H1 (cell line): Measurements from ENCODE around the gene SZT2. TPM values are rescaled to one million over a fixed set of nuclear protein-coding genes. Genes with fewer than 3 reads are reported as not detected.

Experiments used
- CTCF ChIA-PET: fragments of 300-600 bp; sonication (Branson Sonifier 250); formaldehyde crosslinking; loops from one replicate; lab custom pipeline; 2021; ENCODE audit not compliant: partially characterized antibody; lab: Charles Lee
- POLR2A ChIA-PET: fragments of 300-600 bp; sonication (Branson Sonifier 250); formaldehyde crosslinking; loops from one replicate; lab custom pipeline; 2021; ENCODE audit warnings: inconsistent platforms; ENCODE audit not compliant: partially characterized antibody; lab: Charles Lee
- DNase-seq, 2 experiments: peaks; one replicate each; pipeline versions ENCODE4 v3.0.0 to v3.0.0-alpha.2; 2010 to 2022; ENCODE audit warnings: low spot score in 2 of 2, low read depth in 1 of 2, mixed read lengths in 1 of 2
- FAIRE-seq: peaks from 2 replicates; lab custom pipeline; 2011; peaks lifted over from hg19 to GRCh38; lab: Jason Lieb, UNC
- H2AFZ ChIP-seq: 2 replicates; pipeline ENCODE4 v1.8.1; 2012; ENCODE audit warnings: low read length, inconsistent platforms
- H2AK5ac ChIP-seq: 2 replicates; pipeline ENCODE4 v1.6.1; 2013; ENCODE audit warnings: low read depth, low read length
- H2BK120ac ChIP-seq: replicated peaks from 2 replicates; pipeline ENCODE3; 2013; ENCODE audit warnings: low read depth, low read length, inconsistent platforms
- H2BK12ac ChIP-seq: 2 replicates; pipeline ENCODE4 v1.6.1; 2013; ENCODE audit warnings: low read depth, low read length
- H2BK15ac ChIP-seq: 2 replicates; pipeline ENCODE4 v1.6.1; 2013; ENCODE audit warnings: low read length
- H2BK20ac ChIP-seq: 2 replicates; pipeline ENCODE4 v1.6.1; 2013; ENCODE audit warnings: low read length
- H2BK5ac ChIP-seq: 2 replicates; pipeline ENCODE4 v1.6.1; 2013; ENCODE audit warnings: low read depth, low read length
- H3K14ac ChIP-seq: 2 replicates; pipeline ENCODE4 v1.6.1; 2013; ENCODE audit warnings: inconsistent platforms; ENCODE audit not compliant: insufficient read length
- H3K18ac ChIP-seq: 2 replicates; pipeline ENCODE4 v1.6.1; 2013; ENCODE audit warnings: low read length; ENCODE audit errors: extremely low read depth
- H3K23ac ChIP-seq: 2 replicates; pipeline ENCODE4 v1.6.1; 2013; ENCODE audit warnings: inconsistent platforms; ENCODE audit not compliant: insufficient read length
- H3K23me2 ChIP-seq: 2 replicates; pipeline ENCODE4 v1.6.1; 2013; ENCODE audit warnings: low read depth, low read length
- H3K27ac ChIP-seq: 2 replicates; pipeline ENCODE4 v1.6.1; 2011; ENCODE audit warnings: low read depth, low read length, inconsistent platforms
- H3K27me3 ChIP-seq, 4 experiments: replicated peaks in 1 of 4; 1 replicate in 1 of 4; 2 replicates in 3 of 4; pipeline versions ENCODE4 v1.6.1 to v1.8.1; 2011 to 2013; ENCODE audit warnings: low read length in 3 of 4, mild to moderate bottlenecking in 3 of 4, inconsistent platforms in 2 of 4, mixed read lengths in 2 of 4, moderate library complexity in 1 of 4; ENCODE audit not compliant: control insufficient read depth in 3 of 4, insufficient read depth in 3 of 4; ENCODE audit errors: extremely low read depth in 1 of 4
- H3K36me3 ChIP-seq, 4 experiments: 2 replicates each; pipeline versions ENCODE4 v1.6.1 to v1.8.1; 2011 to 2013; ENCODE audit warnings: mild to moderate bottlenecking in 4 of 4, low read length in 3 of 4, moderate library complexity in 2 of 4, control low read depth in 1 of 4, inconsistent platforms in 1 of 4; ENCODE audit not compliant: insufficient read depth in 4 of 4, control insufficient read depth in 2 of 4
- H3K4ac ChIP-seq: replicated peaks from 2 replicates; pipeline ENCODE3; 2013; ENCODE audit warnings: low read length, low read depth, mixed read lengths, inconsistent platforms; ENCODE audit not compliant: insufficient read length
- H3K4me1 ChIP-seq, 4 experiments: replicated peaks in 1 of 4; 1 replicate in 1 of 4; 2 replicates in 3 of 4; pipeline versions ENCODE4 v1.6.1 to v1.8.1; 2011 to 2013; ENCODE audit warnings: low read length in 3 of 4, inconsistent platforms in 2 of 4, mixed read lengths in 1 of 4; ENCODE audit not compliant: insufficient read depth in 4 of 4, control insufficient read depth in 3 of 4
- H3K4me2 ChIP-seq, 2 experiments: 2 replicates each; pipeline versions ENCODE4 v1.6.1 to v1.8.1; 2011 to 2013; ENCODE audit warnings: low read depth in 2 of 2, low read length in 2 of 2, control low read depth in 1 of 2, inconsistent platforms in 1 of 2, mild to moderate bottlenecking in 1 of 2; ENCODE audit not compliant: insufficient read depth in 1 of 2
- H3K4me3 ChIP-seq, 4 experiments: fragments of 200-600, 300-600 bp in 1 of 4; sonication (generic), shearing (Covaris generic), sonication (Bioruptor Twin) in 1 of 4; 2 replicates each; pipeline versions ENCODE4 v1.5.1 to v1.8.1; 2011 to 2016; ENCODE audit warnings: low read length in 4 of 4, low read depth in 3 of 4, control low read depth in 2 of 4, inconsistent platforms in 2 of 4, mild to moderate bottlenecking in 2 of 4, mixed read lengths in 1 of 4, moderate library complexity in 1 of 4; ENCODE audit not compliant: insufficient read depth in 2 of 4; ENCODE audit errors: extremely low read depth in 1 of 4
- H3K56ac ChIP-seq: replicated peaks from 2 replicates; pipeline ENCODE3; 2013; ENCODE audit warnings: low read depth, mild to moderate bottlenecking, mixed read lengths, low read length, inconsistent platforms; ENCODE audit not compliant: insufficient read length
- H3K79me1 ChIP-seq: 2 replicates; pipeline ENCODE4 v1.6.1; 2013; ENCODE audit warnings: low read depth, low read length, control low read depth
- H3K79me2 ChIP-seq, 2 experiments: 2 replicates each; pipeline versions ENCODE4 v1.6.1 to v1.8.1; 2012 to 2013; ENCODE audit warnings: low read length in 2 of 2, mild to moderate bottlenecking in 2 of 2, inconsistent platforms in 1 of 2; ENCODE audit not compliant: insufficient read depth in 2 of 2, control insufficient read depth in 1 of 2
- H3K9ac ChIP-seq, 4 experiments: replicated peaks in 1 of 4; 1 replicate in 1 of 4; 2 replicates in 3 of 4; pipeline versions ENCODE4 v1.6.1 to v1.8.1; 2011 to 2013; ENCODE audit warnings: low read depth in 3 of 4, low read length in 3 of 4, control low read depth in 2 of 4, mild to moderate bottlenecking in 2 of 4, moderate library complexity in 2 of 4, inconsistent platforms in 1 of 4; ENCODE audit errors: extremely low read depth in 1 of 4
- H3K9me3 ChIP-seq, 2 experiments: 2 replicates each; pipeline versions ENCODE4 v1.6.1 to v1.8.1; 2012 to 2013; ENCODE audit warnings: mild to moderate bottlenecking in 2 of 2, moderate library complexity in 2 of 2, control low read depth in 1 of 2, inconsistent platforms in 1 of 2, low read depth in 1 of 2, low read length in 1 of 2, mixed read lengths in 1 of 2; ENCODE audit not compliant: insufficient read depth in 2 of 2
- H4K20me1 ChIP-seq, 2 experiments: replicated peaks in 1 of 2; 2 replicates each; pipeline versions ENCODE3 to v1.8.1; 2011 to 2013; ENCODE audit warnings: inconsistent platforms in 2 of 2, low read length in 2 of 2, mild to moderate bottlenecking in 1 of 2; ENCODE audit not compliant: insufficient read depth in 2 of 2, control insufficient read depth in 1 of 2
- H4K5ac ChIP-seq: 2 replicates; pipeline ENCODE4 v1.6.1; 2013; ENCODE audit warnings: low read length, low read depth, mixed read lengths, inconsistent platforms; ENCODE audit not compliant: insufficient read length
- H4K8ac ChIP-seq: 2 replicates; pipeline ENCODE4 v1.8.0; 2013; ENCODE audit warnings: mild to moderate bottlenecking, moderate library complexity, low read length, inconsistent platforms; ENCODE audit not compliant: insufficient read depth; ENCODE audit errors: extremely low read depth
- H4K91ac ChIP-seq: replicated peaks from 2 replicates; pipeline ENCODE3; 2013; ENCODE audit warnings: low read length, mixed read lengths, inconsistent platforms; ENCODE audit not compliant: insufficient read length
- BCL11A ChIP-seq, 2 experiments: IDR thresholded peaks; one replicate each; pipeline ENCODE4 v1.6.1; 2011; ENCODE audit warnings: low read depth in 2 of 2, low read length in 2 of 2, mild to moderate bottlenecking in 2 of 2
- CBX5 ChIP-seq: fragments of 300-800, 300-1000 bp; sonication (generic); IDR thresholded peaks from 2 replicates; pipeline ENCODE4 v1.7.1; 2016; ENCODE audit warnings: antibody characterized with exemption, low read length, low read depth
- CHD2 ChIP-seq: IDR thresholded peaks from 2 replicates; pipeline ENCODE4 v1.6.1; 2012; ENCODE audit warnings: low read length, improper control_type of control experiment
- HDAC2 ChIP-seq, 2 experiments: fragments of 300-600 bp in 1 of 2; sonication (generic) in 1 of 2; IDR thresholded peaks; 2 replicates each; pipeline ENCODE4 v1.6.1; 2011 to 2012; ENCODE audit warnings: low read depth in 2 of 2, low read length in 2 of 2, mild to moderate bottlenecking in 2 of 2, moderate library complexity in 2 of 2, borderline replicate concordance in 1 of 2, inconsistent platforms in 1 of 2
- JUND ChIP-seq: IDR thresholded peaks from 2 replicates; pipeline ENCODE4 v1.6.1; 2011; ENCODE audit warnings: mild to moderate bottlenecking, improper control_type of control experiment, low read length
- KDM1A ChIP-seq: fragments of 200-600, 300-600 bp; sonication (generic); IDR thresholded peaks from 2 replicates; pipeline ENCODE4 v1.7.1; 2016; ENCODE audit warnings: mild to moderate bottlenecking, low read length, borderline replicate concordance
- NRF1 ChIP-seq: IDR thresholded peaks from 2 replicates; pipeline ENCODE4 v1.6.1; 2011; ENCODE audit warnings: mild to moderate bottlenecking, low read depth, low read length, improper control_type of control experiment
- TAF1 ChIP-seq: IDR thresholded peaks from 2 replicates; pipeline ENCODE4 v1.6.1; 2011; ENCODE audit warnings: mild to moderate bottlenecking, low read depth, low read length
- WGBS, 2 experiments: shearing (Covaris generic) in 1 of 2; methylation state at CpG; one replicate each; pipeline versions ENCODE4 v1.1.6 to v1.1.7; 2013 to 2015; ENCODE audit warnings: low lambda C conversion rate in 2 of 2, mixed read lengths in 2 of 2, inconsistent platforms in 1 of 2, low coverage in 1 of 2, missing lambda C conversion rate in 1 of 2; ENCODE audit not compliant: insufficient replicate concordance in 2 of 2, insufficient coverage in 1 of 2, insufficient read length in 1 of 2; ENCODE audit errors: extremely low coverage in 1 of 2, missing lambda C conversion rate in 1 of 2; 5-methylcytosine and 5-hydroxymethylcytosine counted together
- polyA plus RNA-seq, 7 experiments: library from polyadenylated mRNA; depleted of rRNA in 3 of 7; stranded (reverse) in 5 of 7; unstranded in 2 of 7; fragments of >200 nt in 5 of 7; fragments of 200-250 nt in 2 of 7; gene quantifications; 1 replicate in 5 of 7; 2 replicates in 1 of 7; 4 replicates in 1 of 7; pipeline versions ENCODE4 v1.2.1 to v1.2.3, GENCODE V29; 2011 to 2013; ENCODE audit warnings: missing spikeins in 2 of 7, mixed read lengths in 2 of 7
- total RNA-seq: library from RNA; stranded (reverse); fragmentation: NEBNext Ultra II Directional; extraction: Animal tissue kit (Norgen Biotek cat#: 25700); gene quantifications from 2 replicates; pipeline ENCODE4 v1.2.1, GENCODE V29; 2021

The SZT2 gene
- total and polyA plus RNA-seq, 2 of the 8 experiments (the other 6 are each of a cell fraction or from before 2014, with no cell fraction given): 4.7 to 12.9 TPM

DNA sequence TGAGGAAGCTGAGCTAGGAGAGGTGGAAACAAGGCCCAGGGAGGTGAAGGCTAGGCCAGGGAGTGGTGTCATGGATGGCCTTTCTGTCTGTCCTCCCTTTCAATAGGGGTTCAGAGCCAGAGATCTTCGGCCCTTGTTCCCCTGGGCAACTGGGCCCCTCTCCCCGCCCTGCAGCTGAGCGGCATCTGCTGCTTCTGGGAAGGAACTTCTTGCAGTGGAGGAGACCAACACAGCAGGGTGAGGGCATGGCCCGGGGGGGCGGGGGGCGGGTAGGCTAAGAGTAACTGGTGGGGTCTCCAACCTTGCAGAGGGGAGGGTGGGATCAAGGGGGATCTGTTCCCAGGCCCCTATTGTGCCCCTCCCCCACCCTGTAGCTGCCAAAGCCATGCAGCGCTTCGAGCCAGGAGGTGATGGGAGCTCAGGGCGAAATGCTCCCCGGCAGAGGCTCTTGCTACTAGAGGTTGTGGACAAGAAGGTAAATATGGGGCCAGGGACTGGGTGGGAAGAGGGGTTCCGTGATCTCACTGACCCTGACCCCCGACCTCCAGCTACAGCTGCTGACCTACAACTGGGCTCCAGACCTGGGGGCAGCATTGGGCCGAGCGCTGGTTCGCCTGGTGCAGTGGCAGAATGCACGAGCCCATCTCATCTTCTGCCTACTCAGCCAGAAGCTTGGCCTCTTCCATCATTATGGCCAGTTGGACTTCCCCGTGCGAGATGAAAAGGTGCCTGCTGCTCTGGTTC is 52.4 kb downstream of the SZT2 start:
- Histone ChIP-seq H3K36me3 (peaks cover under 1 to 21% (median 5%) of the 10 kb centered on the region in 4 experiments; a peak in 5 of 8 replicates), H3K79me2 (no peaks in the 10 kb centered on the region), H4K91ac (no peak overlapping the region), H3K4me1 (no peaks in the 10 kb centered on the region), H3K27ac (no peak overlapping the region), H4K20me1 (no peaks in the 10 kb centered on the region), H3K27me3 (no peaks in the 10 kb centered on the region), H3K14ac (no peak overlapping the region), H2BK120ac (no peak overlapping the region), H2BK15ac (no peak overlapping the region), H3K9me3 (no peaks in the 10 kb centered on the region), H4K8ac (no peak overlapping the region), H2AFZ (no peak overlapping the region), H3K23ac (no peak overlapping the region), H4K5ac (no peak overlapping the region), H3K23me2 (no peaks in the 10 kb centered on the region), H3K4me3 (no peak overlapping the region), H3K18ac (no peak overlapping the region), H3K56ac (no peak overlapping the region), H3K4ac (no peak overlapping the region), H2AK5ac (no peak overlapping the region), H3K79me1 (no peaks in the 10 kb centered on the region), H2BK5ac (no peak overlapping the region), H2BK20ac (no peak overlapping the region), H2BK12ac (no peak overlapping the region), H3K4me2 (no peak overlapping the region), H3K9ac (no peak overlapping the region)
- FAIRE-seq (no peak), DNase-seq (no peak)
- 95% methylated on average over 13 of the region's 18 CpGs; no CpG with 5 or more reads in 1 of the 2 experiments for WGBS, 2 experiments
- ChIA-PET CTCF (interaction anchor here (0.6 to 4.8 kb wide), 6 partner anchors 12 to 225 kb away, joined by 3 to 19 read pairs (median 4); partner anchors contain the start of gene HYI), POLR2A (interaction anchor here (1.0 to 3.8 kb wide), 5 partner anchors 9 to 13 kb away, joined by 3 to 22 read pairs (median 6); partner anchors contain the start of gene HYI)
- TF ChIP-seq BCL11A (IDR thresholded peaks at IDR 0.05; ENCODE audit: low read depth in 2 of 2, low read length in 2 of 2): no peak
- no peak for TF ChIP-seq NRF1
- TF ChIP-seq TAF1: no peak
- no peak for TF ChIP-seq CHD2
- no peak for TF ChIP-seq JUND
- TF ChIP-seq HDAC2 (IDR thresholded peaks at IDR 0.05; ENCODE audit: borderline replicate concordance in 1 of 2, low read depth in 2 of 2, low read length in 2 of 2): no peak
- no peak for TF ChIP-seq KDM1A
- TF ChIP-seq CBX5: no peak
